ENCODE results near the gene PRSS48.
"Not testable (repeated sequence)": the region's sequence is repeated elsewhere in the genome, so short reads cannot be mapped to it uniquely, and the experiment has no call there.

PRSS48 gene

DNA sequence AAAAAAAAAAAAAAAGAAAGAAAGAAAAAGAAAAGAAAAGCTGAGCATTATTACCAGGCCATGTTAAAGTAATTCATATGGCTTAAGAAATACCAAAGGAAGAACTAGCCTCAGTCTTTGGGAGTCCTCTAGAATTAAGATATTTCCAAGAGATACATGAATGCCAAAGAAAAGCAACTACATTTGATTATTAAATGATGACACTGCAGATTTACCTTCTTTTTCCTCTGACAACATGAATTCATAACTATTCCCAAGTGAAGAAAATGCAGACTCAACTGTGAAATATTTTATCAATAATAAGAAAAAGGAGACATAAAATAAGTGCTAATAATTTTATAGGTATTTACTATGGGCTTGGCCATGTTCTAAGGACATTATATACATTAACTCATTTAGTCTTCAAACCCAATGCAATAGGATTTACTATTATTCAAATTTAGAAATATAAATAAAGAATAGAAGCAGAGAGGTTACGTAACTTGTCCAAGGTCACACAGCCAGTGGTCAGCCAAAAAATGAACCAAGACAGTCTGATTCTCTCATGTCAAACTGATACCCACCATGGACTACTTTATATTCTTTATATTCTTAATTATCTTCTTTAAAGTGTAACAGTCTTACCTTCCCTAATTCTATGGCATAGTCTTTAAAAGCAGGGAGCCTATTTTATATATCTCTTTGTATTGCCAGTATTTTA lies 41.5 kb downstream of the PRSS48 start:
- no peak for DNase-seq (ENCODE audit: low spot score)

DNA sequence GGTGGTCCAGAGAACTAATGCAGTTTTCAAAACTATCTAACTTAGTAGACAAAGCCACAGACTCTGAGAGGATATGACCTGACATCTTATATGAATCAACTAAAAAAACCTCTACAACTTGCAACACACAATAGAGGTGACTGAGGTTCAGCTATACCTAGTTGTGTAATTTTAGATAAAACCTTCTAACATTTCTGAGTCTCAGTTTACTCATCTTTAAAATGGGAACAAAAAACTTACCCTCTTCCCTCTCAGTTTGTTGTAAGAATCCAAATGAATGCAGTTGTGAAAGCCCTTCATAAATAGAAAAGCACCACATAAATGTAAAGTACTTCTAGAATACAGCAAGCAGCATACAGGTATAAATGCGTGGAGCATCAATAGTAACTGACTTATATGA lies 42.5 kb downstream of the PRSS48 start:
- DNase-seq (ENCODE audit: low spot score): no peak

DNA sequence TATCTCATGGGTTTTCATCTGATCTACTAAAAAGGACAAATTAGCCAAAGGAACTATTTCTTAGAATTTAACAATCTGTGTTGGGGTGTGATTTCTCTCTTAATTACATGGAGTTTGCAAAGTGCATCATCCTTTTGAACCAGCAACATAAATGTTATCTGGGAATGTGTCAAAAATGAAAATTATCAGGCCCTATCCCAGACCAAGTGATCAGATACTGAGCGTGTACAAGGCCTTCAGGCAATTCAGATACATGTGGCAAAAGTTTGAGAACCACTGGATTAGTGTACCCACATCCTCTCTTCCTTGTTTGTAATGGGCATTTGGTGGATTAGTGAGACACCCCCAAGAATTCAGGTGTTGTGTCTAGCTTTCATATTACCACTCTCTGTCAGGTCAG lies 44.6 kb downstream of the PRSS48 start:
- no peak for DNase-seq (ENCODE audit: low spot score)

DNA sequence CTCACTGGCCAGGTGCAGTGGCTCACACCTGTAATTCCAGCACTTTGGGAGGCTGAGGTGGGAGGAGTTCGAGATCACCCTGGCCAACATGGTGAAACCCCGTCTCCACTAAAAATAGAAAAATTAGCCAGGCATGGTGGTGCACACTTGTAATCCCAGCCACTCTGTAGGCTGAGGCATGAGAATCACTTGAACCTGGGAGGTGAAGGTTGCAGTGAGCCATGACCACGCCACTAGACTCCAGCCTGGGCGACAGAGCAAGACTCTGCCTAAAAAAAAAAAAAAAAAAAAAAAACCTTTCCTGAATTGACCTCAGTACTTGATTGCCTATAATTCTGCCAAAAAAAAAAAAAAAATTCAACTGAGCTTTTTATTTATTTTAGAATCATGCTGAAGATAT lies 45.2 kb downstream of the PRSS48 start:
- not testable (repeated sequence) for DNase-seq (ENCODE audit: low spot score)

DNA sequence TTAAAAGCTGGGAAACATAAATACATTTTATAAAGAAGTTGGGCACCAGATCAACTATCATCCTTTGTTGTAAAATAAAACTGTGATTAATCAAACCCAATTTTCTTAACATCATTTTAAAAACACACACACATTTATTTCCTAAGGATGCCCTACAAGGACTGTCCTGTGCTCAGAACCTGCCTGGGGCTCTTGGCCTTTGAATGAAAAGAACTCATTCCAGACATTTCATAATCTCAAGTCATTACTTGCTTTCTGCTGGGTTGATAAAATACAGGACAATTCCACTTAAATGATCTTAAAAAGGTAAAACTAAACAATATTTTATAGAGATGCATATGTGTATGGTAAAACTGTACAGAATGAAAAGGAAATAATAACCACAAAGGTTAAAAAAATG lies 45.6 kb downstream of the PRSS48 start:
- DNase-seq (ENCODE audit: low spot score): no peak

DNA sequence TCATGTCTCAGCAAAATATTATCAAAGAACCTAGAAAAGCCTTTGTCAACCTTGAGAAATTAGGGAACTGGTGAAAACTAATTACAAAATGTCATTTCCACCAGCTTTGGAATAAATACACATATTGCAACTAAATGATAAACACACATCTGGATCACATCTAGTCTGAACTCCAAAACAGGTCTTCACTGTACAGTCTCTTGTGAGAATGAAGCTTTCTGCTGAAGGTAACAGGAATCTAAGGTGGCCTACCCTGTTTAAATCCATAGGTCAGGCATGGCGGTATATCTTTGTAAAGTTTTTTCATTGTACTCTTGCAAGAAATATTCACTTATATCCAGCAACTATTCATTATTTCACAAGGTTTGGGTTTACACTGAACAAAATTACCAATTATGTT lies 46.7 kb downstream of the PRSS48 start:
- DNase-seq (ENCODE audit: low spot score): no peak

DNA sequence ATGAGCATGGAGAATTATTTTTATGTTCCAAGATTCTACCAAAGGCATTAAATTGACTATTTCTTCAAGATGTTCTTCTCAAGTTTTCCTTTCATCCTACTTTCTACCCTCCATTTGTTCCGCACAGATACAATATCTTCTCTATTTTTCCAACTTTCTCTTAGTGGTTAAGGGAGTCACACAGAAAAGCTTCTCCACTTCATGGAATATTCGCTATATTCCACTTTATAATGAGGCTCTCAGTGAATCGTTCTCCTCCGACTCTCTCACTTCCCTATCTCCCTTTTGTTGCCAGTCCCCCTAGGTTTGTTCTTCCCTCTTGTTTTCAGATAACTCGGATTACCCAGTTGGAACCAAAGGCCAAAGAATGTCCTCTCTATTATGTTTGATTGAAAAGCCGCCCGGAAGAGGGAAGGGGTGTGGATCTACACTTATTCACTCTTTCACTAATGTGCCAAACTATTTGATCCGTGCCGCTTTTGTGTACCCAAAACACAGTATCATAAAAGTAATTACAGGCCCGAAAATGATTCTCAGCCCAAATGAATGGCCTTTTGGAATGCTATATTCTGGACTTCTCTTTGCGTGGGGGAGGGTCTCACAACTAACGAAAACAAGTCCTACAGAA lies 47.3 kb downstream of the PRSS48 start:
- no peak for DNase-seq (ENCODE audit: low spot score)

DNA sequence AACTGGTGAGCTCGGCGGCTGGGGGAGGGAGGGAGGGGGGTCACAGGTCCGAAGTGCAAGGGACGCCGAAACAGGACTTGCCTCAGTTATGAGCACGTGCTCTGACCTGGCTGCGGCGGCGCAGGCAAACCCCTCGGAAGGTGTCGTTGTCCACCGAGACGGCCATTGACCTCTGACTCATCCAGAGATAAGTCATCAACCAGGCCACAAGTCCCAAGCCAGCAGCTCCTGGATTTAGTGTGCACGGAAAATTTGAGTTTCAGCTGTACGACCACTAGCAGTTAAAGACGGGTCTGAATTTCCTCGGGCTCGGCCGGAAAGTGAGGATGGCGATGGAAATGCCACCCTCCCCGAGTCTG lies 47.8 kb downstream of the PRSS48 start:
- DNase-seq (ENCODE audit: low spot score): peak; percentile 68

DNA sequence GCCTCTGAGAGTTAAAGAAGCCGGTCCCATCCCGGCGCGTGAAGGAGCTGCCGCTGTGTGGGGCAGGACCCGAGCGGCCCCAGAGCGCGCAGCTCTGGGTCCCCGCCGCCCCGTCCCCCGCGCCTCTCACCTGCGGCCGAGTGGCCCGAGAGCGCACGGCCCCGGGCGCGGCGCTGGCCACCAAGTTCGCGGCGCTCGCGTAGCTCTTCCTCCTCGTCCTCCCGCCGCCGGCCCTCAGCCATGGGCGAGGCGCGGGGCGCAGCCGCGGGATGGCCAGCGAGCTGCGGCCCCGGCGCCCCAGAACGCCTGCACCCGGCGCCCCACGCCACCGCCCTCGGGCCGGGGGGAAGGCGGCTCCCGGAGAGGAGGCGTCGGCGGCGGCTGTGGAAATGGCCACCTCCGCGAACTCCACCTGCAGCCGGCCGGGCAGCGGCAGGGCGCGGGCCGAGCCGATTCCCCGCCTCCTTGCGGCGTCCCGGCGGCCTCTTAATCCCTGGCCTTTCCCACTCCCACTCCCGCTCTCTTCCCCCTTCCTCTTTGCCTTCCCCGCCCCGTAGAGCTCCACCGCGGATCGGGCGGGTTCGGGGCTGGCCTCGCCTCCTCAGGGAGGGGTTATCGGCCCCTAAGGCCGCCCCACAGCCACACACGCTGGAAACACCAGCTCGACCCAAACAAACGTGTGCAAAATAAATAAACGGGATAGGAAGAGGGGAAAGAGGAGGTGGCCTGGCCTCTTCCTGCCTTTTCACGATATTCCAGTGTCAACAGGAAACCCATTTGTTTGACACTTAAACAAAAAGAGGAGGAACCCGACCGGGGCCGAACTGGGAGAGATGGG lies 48.4 kb downstream of the PRSS48 start, which contains the start of gene SH3D19:
Gene SH3D19 (minus strand): TSS at position 495 of the 838 bp plus-strand sequence. CDS start 253 bp downstream, at position 242.
- peak; percentile 83 for DNase-seq (ENCODE audit: low spot score)

DNA sequence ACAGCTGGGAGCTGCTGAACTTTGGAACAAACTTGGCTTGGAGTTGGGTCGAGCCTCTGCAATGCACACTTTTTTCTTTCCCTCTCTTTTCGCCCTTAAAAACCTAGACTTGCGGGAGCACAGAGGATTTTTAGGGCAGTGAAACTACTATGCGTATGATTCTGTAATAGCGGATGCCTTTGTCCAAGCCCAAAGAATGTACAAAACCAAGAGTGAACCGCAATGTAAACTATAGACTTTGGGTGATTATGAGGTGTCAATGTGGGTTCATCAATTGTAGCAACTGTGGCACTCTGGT lies 48.9 kb downstream of the PRSS48 start:
- no peak for DNase-seq (ENCODE audit: low spot score)

DNA sequence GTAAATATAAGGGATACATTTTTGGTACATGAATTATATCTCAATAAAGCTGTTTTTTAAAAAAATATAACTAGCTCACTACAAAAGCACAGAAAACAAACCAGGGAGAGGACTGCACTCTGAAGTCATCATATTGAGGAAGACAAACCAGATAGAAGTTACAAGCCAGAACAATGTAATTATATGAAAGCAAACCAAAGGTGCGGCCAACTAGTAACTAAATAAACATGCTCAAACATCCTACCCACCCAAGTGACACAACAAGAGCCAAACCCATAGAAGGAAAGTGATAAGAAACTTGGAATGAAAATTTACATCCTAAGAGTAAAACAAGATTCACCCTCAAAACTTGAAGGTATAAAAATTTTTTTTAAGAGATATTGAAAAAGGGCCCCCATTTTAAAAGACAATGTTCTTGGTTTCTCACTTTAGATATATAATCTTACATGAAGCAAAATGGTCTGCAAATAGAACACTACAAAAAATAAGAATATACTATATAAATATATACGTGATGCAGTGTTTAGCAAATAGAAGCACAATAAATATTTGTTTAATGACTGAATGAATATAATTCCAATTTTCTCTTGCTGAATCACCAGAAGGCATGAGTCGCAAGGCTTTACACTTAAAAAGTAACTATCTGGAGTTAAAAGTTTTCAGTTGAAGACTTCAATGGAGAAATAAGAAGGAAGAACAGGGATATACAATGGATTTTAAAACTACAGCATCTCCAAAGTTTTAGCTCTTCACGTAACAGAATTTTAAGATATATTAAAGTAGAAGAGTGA lies 52.5 kb downstream of the PRSS48 start:
- DNase-seq (ENCODE audit: low spot score): no peak

DNA sequence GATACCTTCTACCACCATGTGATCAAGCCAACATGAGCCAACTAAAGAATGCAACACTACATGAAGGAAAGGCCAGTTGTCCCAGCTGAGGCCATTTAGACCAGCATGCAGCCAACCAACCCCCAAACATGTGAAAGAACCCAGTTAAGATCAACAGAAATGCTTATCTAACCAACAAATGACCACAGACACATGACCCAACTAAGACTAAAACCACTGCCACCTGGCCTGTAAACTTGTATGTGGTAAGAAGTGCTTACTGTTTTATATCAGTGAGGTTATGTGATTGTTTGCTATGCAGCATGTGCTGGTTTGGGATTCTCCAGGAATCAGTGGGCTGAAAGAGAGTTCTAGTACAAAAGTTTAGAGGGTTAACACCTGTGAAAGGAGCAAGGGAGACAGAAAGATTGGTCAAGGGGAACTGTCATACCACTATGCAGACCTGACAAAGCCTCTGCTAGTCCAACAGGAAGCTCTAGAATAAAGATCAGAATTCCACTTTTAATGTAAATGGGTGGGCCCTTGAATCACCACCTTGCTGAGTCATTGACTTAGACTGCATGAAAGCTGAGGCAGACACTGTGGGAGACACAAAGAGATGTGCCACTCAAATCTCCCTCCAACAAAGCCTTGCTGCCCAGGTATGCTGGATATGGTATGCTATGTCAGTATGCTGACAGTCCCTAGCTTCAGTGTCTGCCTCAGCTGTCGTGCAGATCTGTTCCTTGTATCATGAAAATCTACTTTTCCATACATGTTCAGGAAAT lies 54.5 kb downstream of the PRSS48 start:
- DNase-seq (ENCODE audit: low spot score): no peak

DNA sequence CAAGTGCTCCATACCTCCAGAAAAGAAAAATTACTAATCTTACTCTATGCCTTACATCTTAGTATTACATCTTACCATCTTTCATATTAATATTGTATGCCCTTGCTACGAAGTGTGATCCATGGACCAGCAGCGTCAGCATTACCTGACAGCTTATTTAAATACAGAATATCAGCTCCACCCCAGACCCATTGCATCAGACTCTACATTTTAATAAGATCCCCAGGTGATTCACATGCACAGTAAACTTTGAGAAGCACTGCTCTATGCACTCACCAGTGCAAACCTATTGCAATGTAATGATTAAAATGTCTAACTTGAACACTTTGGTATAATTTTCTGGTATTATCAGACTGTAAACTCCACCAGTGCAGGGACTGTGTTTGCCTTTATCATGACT lies 62.5 kb downstream of the PRSS48 start:
- DNase-seq (ENCODE audit: low spot score): no peak

DNA sequence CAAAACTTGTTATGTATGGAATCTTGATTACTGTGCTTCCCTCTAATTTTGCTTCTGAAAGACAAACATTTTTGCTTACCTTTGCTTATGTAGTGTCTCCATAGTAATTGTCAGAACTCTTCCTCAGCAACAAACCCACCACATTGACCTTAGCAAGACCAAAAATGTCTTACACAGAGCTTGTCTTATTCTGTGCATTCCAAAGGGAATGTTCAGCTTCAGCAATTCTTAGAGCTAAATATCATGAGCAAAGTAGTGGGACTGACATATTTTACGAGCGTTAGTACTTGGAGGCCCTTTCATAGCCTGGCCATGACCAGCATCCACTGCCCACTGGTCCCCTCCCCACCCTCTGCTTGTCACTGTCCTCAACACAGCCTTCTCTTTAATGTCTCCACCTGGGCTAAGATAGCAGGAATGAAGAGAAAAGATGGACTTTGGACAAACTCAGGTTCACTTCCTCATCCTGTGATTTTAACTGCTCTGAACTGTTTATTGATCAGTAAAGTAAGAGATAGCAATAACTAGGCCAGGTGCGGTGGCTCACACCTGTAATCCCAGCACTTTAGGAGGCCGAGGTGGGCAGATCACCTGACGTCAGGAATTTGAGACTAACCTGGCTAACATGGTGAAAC lies 63.9 kb downstream of the PRSS48 start:
- no peak for DNase-seq (ENCODE audit: low spot score)
